NCI-H446 (cell line): Measurements from ENCODE around the gene TTLL10.

Experiments used
- DNase-seq, 2 experiments: peaks; one replicate each; lab custom pipeline; 2025; lab: John Stamatoyannopoulos, UW

The TTLL10 gene, protein sequence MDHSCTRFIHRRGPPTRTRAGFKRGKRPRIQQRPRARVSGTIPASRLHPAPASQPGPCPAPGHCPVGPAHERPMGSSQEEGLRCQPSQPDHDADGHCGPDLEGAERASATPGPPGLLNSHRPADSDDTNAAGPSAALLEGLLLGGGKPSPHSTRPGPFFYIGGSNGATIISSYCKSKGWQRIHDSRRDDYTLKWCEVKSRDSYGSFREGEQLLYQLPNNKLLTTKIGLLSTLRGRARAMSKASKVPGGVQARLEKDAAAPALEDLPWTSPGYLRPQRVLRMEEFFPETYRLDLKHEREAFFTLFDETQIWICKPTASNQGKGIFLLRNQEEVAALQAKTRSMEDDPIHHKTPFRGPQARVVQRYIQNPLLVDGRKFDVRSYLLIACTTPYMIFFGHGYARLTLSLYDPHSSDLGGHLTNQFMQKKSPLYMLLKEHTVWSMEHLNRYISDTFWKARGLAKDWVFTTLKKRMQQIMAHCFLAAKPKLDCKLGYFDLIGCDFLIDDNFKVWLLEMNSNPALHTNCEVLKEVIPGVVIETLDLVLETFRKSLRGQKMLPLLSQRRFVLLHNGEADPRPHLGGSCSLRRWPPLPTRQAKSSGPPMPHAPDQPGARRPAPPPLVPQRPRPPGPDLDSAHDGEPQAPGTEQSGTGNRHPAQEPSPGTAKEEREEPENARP

DNA sequence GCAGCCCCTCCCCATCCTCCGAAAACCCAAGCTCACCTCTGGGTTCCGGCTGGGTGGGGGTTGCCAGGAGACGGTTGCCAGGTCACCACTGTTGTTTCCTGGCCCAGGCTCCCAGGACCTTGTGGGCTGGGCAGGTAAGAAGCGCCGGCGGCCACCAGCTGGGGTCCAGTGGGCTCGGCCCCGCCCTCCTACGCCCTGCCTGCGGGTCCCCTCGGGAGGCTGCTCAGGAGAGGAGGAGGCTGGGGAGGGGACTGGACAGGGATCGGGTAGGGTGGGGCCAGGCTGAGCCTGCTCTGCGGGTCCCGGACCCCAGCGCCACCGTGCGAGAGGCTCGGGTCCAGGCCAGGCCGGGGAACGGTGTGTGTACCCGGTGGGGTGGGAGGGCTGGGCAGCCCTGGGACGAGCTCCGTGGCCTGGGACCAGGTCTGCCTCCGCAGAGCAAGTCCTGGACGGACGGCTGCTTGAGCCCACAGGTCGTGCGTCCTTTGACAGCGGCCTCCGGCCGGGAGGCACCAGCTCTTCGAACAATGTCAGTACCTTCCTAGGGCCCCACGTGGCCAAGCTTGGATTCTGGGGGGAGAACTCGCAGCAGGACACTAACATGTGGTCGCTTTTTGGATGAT lies at the start of gene TTLL10:
TTLL10 (plus strand) TSS at position 88 of the 623 bp plus-strand sequence. CDS start 5,336 bp downstream, outside the sequence.
- DNase-seq = no peak

DNA sequence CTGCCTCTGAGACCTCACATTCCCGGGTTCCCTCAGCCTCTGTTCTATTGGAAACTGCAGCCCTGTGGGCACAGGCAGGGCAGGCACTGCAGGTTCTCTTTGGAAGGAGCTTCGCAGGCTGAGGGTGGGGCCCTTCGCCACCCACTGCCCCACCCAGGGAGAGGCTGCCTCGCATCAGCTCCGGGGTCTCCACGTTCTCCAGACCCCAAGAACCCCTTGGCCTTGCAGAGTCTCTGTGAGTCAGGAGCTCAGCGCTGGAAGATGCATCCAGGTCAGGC lies 49.2 kb upstream of the TTLL10 start:
- DNase-seq = no peak

DNA sequence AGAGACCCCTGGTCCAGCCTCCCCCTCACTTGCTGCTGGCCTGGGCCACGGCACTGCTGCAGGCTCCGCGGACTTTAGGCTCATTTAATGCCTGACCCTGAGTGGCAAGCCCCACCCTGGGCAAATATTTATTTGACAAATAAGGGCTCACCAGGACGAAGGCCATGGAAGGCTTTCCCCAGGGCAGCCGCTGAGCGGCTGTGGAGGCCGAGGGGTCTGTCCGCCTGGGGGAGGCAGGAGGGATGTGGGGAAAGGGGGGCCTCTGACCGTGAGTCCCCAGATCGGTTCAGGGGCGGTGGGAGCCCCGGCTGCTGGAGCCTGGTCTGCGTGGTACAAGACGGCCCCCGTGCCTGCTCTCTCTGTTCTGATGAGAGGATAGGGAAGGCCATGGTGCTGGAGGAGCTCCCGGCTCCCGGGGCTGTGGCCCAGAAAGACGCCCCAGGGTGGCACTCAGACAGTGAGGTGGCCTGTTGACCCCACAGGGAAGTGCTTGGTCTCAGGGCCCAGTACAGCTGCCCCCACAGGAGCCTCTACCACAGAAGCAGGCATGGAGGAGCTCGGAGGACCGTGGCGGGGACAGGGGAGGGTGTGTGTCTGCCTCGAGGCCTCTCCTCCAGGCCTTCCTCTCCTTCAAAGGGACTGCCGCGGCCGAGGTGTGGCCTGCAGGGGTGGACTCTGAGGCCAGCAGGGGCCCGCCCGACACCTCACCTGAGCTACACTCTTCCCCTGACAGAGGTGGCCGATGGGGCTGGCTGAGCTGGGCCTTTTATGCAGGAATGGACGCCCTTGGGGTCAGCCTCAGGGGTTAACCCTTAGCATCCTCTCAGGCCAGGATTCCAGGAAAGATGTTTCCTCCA lies 48.7 kb upstream of the TTLL10 start:
- no peak for DNase-seq

DNA sequence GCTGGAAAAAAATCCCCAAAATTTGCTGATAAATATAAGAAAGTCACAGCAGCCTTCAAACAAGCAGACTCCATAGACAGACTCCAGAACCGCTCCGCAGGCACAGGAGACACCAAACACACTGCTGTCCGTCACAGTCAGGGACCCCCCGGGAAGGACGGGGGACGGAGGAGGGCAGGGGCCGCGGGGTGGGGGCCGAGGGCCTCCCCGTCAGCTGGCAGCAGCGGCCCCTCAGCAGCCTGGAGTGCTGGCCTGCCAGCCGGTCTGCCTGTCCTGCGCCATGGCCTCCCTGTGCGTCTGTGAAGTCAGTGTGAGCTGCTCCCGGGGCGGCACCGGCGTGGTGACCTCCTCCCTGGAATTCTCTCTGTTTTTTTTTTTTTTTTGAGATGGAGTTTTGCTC lies 47.7 kb upstream of the TTLL10 start:
- DNase-seq = no peak

DNA sequence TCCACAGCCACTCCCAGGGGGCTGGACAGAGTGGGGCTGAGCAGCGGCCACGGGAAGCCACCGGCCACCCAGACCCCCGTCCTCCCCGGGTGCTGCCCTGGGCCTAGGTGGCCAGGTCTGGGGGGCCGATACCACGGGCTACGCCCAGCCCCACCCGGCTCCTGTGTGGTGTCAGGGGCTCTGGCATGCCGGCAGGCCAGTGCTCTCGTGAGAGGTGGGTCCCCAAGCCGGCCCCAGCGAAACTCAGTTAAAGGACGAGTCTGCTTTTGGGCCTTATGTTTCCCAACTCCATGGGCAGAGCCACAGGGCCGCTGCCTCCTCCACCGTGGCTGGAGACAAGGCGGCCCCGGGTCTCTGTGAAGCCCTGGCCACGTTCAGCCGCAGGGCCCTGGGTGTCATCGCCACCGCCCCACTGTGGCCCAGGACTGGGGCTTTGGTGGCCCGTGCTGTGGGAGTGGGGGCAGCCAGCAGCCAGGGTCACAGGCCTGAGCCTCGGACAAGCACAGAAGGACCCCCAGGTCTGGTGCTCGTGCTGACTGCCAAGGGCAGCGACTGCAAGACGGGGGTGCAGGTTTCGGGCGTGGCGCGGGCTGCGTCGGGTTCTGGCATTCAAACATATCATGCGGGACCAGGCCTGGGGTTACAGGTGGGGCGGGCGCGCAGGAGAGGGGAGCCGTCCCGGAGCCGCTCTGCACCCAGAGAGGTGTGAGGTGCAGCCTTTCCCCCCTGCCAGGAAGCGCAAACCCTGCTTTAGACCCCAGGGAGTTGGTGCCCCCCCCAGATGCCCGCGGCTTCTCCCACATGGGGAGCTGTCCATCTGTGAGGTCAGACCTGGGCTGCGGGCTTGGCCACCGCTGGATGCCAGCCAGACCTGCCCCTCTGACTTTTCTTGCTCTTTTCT lies 45.9 kb upstream of the TTLL10 start:
- DNase-seq = no peak

DNA sequence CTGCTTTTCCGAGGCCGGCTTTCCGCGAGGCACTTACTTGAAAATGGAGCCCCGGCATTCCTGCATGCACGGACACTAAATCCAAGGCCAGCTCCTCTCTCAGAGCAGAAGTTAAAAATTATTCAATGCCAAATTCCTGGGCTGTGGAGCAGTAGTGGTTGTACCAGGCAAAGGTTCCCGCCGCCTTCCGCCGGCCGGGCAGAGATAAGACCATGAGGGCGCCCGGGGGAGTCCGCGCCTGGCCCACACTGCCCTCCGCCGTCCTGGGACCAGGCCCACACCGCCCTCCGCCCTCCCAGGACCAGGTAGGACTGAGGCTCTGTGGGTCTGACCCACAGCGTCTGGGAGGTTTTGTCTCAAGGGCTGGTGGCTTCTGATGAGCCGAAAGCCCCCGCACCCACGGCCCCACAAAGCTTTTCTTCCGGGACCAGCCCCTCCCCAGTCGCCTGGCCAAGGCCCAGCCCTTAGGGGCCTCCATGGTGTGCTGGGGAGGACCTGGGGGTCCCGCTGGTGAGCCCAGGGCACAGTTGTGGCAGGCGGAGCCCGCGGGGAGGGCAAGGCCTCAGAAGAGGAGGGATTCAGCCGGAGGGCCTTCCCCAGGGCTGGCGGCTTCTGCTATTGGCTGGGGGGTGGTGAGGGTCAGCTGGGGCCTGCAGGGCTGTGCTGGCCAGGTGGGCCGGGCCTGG lies 45.1 kb upstream of the TTLL10 start:
- no peak for DNase-seq

DNA sequence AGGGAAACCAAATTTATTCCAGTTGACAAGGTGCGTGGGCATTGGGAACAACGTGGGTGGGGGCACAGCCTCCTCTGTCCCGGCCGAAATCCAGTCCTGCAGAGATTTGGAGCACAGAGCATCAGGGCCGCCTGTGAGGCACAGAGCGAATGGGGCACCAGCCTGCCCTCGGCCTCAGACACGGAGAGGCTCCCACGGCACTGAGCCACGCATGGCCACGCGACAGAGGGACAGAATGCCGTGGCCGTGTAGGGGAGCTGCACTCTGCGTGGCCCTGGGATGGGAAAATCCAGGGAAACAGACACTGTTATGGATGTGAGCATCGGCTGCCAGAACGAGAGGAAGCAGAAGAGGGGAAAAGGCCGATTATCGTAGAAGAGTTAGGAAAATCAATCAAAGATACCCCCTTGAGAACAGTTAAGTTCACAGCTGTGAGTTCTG lies 44.3 kb upstream of the TTLL10 start:
- DNase-seq = no peak

DNA sequence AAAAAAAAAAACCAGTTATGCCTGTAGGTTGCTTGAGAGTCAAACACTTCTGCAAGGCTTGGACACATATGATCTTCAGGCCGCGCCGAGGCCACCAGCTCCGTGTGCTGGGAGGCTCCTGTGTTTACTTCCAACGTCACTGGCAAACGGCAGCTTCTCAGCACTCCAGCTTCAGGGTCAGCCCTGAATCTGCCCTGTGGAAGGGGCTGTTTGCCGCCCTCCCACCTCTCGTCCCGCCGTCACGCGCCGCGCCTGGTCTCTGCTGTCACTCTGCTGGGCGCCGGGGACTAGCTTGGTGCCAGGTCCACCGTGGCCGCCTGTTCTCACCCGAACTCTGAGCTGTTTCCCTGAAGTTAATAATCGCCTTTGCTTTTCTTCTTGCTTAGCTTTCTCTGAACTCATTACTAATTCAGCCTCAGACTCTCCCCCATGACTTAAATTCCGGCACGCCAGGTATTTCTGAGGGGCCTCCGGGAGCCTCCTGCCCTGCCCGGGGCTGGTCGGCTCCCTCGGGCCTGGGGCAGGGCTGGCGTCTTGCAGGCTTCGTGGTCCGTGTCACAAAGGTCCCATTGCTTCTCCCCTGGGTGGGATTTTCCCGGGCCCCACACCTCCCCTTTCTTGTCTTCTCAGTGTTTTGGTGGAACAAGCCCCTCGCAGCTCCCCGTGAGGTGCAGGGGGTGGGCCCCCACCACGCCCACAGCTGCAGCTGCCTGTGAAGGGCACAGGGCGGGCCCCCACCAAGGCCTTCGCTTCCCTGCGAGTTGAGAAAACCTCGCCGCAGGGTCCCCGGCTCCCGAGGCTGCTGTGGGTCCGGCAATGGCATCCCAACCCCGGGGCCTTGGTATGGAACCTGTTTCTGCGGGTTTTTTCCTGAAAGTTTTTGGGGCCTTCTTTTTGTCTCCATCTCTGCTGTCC lies 43.2 kb upstream of the TTLL10 start:
- DNase-seq = no peak

DNA sequence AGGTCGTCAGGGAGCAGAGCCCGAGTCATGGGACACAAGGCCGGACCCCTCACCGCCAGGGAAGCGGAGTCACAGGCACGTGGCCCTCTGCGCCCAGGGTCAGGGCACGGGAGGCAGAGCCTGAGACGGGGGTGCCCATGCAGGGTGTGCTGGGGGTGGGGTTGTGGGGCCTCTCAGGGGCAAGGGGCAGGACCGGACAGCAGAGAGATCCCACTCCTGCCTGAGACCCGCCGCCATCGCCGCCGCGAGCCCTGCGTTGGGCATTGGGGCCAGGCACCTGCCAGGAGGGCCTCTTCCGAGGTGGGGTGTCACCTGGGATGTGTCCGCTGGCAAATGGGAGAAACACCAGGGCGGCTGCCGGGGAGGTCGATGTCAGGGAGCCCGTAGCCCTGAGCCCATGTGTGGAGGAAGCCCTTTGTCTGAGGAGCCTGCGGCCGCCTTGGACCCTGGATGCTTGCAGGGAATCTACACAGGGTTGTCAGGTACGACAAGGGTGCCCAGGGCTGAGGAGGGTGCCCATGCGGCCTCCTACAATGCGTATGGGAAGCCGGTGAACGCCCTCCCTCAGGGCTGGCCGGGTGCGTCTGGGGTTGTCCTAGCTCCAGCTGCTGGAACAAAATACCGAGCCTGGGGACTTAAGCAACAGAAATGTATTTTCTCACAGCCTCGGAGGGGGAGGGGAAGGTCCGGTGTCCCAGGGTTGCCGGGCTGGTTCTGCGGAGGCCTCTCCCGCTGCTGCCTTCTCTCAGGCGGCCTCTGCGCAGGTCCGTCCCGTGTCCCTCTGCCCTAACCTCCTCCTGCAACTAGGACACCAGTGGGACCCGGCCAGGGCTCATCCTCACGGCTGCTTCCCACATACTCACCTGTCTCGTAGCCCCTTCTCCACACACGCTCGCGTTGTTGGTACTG lies 41.4 kb upstream of the TTLL10 start:
- DNase-seq = no peak

DNA sequence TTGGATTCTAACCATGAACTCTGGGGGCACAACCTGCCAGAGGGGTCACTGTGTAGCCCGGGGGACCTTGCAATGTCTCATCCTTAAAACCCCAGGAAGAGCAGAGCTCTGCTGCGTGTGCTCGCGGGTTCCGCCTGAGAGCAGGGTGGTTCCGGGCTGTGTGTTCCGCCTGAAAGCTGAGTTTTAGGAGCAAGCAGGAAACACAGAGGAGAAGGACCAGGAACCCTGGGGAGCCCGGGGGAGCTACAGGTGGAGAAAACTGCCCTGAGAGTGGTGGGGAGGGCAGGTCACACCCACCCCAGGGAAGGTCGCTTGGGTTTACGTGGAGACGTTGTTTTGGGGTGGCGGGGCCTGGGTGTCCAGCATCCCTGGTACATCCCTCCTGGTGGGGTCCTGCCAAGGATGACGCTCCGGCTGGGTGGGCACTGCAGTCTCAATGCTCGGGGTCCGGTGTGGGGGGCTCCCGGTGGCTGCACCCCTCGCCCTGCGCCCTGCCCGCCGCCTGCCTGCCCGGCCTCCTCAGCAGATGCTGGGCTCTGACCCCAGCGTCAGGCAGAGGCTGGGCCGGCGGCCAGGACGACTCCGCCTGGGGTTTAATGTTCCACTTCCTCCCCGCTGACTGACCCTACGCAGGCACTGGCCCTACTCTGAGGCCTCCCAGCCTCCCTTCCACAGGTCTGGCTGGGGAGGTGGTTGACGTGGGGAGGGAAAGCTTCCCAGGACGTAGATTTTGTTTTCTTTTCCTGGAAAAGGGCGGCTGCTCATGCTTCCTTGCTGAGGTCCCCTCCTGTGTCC lies 40.5 kb upstream of the TTLL10 start:
- no peak for DNase-seq

DNA sequence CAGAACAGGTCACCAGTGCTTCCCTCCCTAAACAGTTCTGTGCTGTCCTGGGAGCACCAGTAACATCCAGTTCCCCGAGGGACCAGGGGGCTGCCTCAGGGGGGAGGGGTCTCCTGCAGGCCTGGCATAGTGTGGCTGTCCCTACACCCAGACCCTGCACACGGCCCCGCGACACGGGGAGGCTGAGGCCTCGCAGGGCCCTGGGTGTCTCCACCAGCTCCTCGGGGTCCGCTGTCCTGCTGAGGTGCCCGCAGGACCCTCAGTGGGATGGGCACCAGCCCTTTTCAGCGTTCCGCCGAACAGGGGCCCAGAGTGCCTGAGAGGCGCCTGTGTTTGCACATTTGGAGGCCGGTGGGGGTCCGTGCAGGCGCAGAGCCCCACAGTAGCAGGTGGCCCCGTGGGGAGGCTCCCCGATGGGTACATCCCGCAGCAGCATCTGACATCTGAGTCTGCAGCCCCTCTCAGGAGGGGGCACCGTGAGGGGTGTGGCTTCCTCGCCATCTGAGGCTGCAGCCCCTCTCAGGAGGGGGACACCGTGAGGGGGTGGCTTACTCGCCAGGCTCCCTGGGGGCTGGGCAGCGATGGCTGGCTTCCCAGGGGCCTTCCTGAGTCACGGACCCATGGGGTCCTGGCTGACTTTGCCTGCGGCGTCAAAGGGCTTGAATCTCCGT lies 39.2 kb upstream of the TTLL10 start:
- DNase-seq = no peak

DNA sequence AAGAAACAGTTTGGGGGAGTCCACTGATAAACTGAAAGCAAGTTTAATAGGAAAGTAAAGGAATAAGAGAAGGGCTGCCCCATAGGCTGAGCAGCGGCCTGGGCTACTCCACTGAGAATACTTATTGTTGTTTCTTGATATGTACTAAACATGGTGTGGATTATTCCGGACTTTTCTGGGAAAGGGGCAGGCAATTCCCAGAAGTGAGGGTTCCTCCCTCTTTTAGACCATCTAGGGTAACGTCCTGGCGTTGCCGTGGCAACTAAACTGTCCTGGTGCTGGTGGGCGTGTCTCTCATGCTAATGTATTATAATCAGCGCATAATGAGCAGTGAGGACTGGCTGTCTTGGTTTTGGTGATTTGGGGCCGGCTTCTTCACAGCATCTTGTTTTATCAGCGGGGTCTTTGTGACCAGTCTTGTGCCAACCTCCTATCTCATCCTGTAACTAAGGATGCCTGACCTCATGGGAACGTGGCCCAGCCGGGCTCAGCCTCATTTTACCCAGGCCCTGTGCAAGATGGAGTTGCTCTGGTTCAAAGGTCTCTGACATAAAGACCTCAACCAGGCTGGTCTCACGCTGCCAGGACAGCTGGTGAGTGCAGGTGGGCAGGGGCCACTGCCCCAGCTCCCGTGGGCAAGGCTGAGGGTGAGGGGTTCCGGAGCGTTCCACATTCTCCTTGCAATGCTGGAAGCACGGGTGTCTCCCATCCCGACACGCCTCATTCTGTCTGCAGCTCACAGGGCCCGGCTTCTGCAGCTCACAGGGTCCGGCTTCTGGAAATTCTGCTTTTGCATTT lies 38.1 kb upstream of the TTLL10 start:
- no peak for DNase-seq

DNA sequence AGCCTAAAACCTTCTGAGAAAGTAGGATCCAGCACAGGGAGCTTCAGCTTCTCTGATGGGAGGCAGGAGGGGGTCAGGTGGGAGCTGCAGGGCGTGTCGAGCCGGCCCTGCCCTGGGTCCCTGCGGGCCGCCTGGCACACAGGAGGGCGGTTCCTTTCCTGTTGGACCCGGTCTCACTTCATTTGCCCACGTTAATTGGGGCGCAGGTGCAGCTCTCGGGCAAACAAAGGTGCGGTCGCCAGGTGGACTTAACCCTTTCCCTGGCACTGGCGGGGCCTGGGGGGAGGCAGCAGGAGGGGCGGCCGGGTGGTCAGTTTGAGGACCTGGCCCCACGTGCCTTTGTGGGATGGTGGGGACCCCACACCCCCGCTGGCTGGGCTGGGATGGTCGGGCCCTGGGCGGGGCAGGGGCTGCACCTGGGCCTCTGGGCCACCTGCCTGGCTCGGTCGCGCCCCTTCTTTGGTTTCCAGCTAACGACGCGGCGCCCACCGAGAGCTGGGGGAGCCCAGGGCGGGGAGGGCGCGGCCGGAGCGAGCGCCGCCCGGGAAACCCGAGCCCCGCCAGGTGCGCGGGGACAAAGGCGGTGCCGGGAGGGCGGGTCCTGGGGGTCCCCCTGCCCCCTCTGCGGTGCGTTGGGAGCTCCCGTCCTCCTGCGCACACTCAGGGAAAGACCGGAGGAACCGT lies 37.0 kb upstream of the TTLL10 start:
- no peak for DNase-seq

DNA sequence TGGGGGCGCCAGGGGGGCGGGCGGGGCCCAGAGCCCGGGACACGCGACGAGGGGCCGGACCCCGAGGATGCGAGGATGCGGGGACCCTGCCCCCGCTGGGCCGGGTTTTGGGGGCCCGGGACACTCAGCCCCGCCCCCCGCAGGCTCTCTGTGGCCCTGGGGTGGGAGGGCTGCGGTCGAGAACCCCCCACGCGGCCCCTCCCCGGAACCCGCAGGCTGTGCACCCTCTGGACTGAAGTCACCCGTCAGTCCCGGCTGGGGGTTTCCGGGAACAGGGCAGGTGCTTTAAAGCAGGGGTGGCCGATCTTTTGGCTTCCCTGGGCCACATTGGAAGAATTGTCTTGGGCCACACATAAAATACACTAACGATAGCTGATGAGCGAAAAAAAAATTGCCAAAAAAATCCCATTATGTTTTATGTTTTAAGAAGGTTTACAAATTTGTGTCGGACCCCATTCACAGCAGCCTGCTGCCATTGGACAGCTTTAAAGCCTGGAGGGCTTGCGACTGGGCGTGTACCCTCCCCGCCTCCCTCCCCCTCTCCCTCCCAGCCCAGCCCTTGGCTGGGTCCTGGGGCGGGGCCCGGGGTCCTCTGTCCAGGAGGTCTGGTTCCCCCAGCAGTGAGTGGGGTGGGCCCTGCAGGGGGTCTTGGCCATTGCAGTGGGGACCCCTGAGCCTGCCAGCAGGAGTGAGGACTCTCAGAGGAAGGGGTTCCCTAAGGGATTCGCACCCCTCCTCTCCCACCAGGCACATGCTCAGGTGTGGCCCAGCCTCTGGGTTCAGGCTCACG lies 36.2 kb upstream of the TTLL10 start:
- no peak for DNase-seq

DNA sequence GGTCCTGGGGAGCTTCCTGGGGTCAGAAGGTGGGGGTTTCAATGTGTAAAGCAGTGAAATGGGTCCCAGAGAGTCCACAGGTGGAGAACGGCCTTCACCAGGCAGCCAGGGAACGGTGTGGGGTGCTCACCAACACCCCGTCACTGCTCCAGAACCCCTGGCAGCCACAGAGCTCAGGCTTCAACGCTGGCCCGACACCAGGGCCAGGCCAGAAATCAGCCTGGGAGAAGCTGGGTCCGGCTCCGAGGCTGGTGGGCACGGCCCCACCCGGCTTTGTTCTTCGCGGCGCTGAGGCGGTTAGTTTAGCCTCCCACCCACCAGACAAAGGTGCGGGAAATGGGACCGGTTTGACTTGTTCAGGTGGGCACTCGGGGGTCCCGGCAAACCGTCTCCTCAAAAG lies 33.0 kb upstream of the TTLL10 start:
- no peak for DNase-seq
